OCI-LY1 (cell line): ENCODE data around the gene FUCA2.

ENCODE experiments used
- H2AFZ ChIP-seq: fragments of 200-600 bp; sonication (generic), shearing (Covaris generic); 2 replicates; pipeline ENCODE4 v1.6.0; 2014; ENCODE audit warnings: antibody characterized with exemption, mild to moderate bottlenecking, low read length
- H3F3A ChIP-seq: fragments of 200-600 bp; sonication (generic), shearing (Covaris generic); 2 replicates; pipeline ENCODE4 v1.6.0; 2014; ENCODE audit warnings: mild to moderate bottlenecking, antibody characterized with exemption, low read length, moderate library complexity; ENCODE audit not compliant: insufficient read depth
- H3K27ac ChIP-seq: fragments of 200-600 bp; sonication (generic); 2 replicates; pipeline ENCODE4 v1.5.1; 2014; ENCODE audit warnings: low read length, mixed run types, mild to moderate bottlenecking, low read depth; ENCODE audit not compliant: poor library complexity, severe bottlenecking
- H3K27me3 ChIP-seq: fragments of 200-600 bp; sonication (generic); 2 replicates; pipeline ENCODE4 v1.6.0; 2014; ENCODE audit warnings: antibody characterized with exemption, mild to moderate bottlenecking, low read length, moderate library complexity; ENCODE audit not compliant: insufficient read depth
- H3K36me3 ChIP-seq: fragments of 200-600 bp; sonication (generic); 2 replicates; pipeline ENCODE4 v1.6.1; 2014; ENCODE audit warnings: mild to moderate bottlenecking, antibody characterized with exemption, low read length, moderate library complexity, mixed read lengths; ENCODE audit not compliant: insufficient read depth
- H3K4me1 ChIP-seq: fragments of 200-600 bp; sonication (generic); 2 replicates; pipeline ENCODE4 v1.5.1; 2014; ENCODE audit warnings: mild to moderate bottlenecking, low read length, moderate library complexity; ENCODE audit not compliant: insufficient read depth, severe bottlenecking
- H3K4me2 ChIP-seq: fragments of 200-600 bp; sonication (generic), shearing (Covaris generic); 2 replicates; pipeline ENCODE4 v1.6.1; 2014; ENCODE audit warnings: low read length
- H3K4me3 ChIP-seq: fragments of 200-600 bp; sonication (generic); 2 replicates; pipeline ENCODE4 v1.5.1; 2014; ENCODE audit warnings: low read length, low read depth, mild to moderate bottlenecking, mixed read lengths; ENCODE audit not compliant: poor library complexity, severe bottlenecking
- H3K79me2 ChIP-seq: fragments of 200-600 bp; shearing (Covaris generic); 2 replicates; pipeline ENCODE4 v1.6.1; 2016; ENCODE audit warnings: mixed run types, low read length, mixed read lengths; ENCODE audit not compliant: insufficient read depth
- H3K9ac ChIP-seq: fragments of 200-600 bp; sonication (generic), shearing (Covaris generic); 2 replicates; pipeline ENCODE4 v1.6.1; 2014; ENCODE audit warnings: mild to moderate bottlenecking, low read length, mixed read lengths
- H3K9me2 ChIP-seq: fragments of 200-600 bp; sonication (generic), shearing (Covaris generic); 2 replicates; pipeline ENCODE4 v1.6.1; 2014; ENCODE audit warnings: low read depth, mild to moderate bottlenecking, low read length, mixed read lengths
- H3K9me3 ChIP-seq: fragments of 200-600 bp; shearing (Covaris generic); 2 replicates; pipeline ENCODE4 v1.6.1; 2014; ENCODE audit warnings: low read length, mixed read lengths
- H4K20me1 ChIP-seq: fragments of 200-600 bp; sonication (generic), shearing (Covaris generic); 2 replicates; pipeline ENCODE4 v1.6.0; 2016; ENCODE audit warnings: mild to moderate bottlenecking, low read length; ENCODE audit not compliant: insufficient read depth
- EZH2 ChIP-seq: fragments of 200-600 bp; sonication (generic), shearing (Covaris generic); IDR thresholded peaks from 2 replicates; pipeline ENCODE4 v1.8.0; 2017; ENCODE audit warnings: borderline replicate concordance, mixed run types, mild to moderate bottlenecking, antibody characterized with exemption, low read length, moderate library complexity, mixed read lengths
- TF ChIP-seq, protein P1 (sequence below): fragments of 200-600 bp; sonication (generic), shearing (Covaris generic); IDR thresholded peaks from 2 replicates; pipeline ENCODE4 v1.5.1; 2017; ENCODE audit warnings: mild to moderate bottlenecking, antibody characterized with exemption, low read length, moderate library complexity, mixed read lengths

FUCA2 gene

DNA sequence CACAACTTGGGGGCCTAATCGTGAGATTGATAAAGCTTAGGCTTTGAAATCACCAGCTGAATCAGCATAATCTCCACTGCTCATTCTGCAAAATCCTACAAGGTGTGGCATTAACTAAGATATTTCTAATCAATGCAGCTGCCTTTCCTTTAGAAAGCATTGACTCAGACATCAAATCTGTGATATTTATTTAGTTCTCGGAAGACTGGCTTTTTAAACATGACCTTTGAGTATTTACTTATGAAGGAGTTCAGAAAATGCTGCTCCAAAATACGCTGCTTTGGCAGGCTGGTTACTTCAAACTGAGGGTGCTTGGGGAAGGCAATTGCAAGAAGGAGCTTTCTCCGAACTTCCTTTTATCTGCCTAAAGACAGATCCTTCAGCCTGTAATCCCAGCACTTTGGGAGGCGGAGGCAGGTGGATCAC, 23.7 kb upstream of the FUCA2 start:
- Histone ChIP-seq H3K4me2 (no peak overlapping the region), H3K9me3 (no peaks in the 10 kb centered on the region), H3K27ac (no peak overlapping the region)

DNA sequence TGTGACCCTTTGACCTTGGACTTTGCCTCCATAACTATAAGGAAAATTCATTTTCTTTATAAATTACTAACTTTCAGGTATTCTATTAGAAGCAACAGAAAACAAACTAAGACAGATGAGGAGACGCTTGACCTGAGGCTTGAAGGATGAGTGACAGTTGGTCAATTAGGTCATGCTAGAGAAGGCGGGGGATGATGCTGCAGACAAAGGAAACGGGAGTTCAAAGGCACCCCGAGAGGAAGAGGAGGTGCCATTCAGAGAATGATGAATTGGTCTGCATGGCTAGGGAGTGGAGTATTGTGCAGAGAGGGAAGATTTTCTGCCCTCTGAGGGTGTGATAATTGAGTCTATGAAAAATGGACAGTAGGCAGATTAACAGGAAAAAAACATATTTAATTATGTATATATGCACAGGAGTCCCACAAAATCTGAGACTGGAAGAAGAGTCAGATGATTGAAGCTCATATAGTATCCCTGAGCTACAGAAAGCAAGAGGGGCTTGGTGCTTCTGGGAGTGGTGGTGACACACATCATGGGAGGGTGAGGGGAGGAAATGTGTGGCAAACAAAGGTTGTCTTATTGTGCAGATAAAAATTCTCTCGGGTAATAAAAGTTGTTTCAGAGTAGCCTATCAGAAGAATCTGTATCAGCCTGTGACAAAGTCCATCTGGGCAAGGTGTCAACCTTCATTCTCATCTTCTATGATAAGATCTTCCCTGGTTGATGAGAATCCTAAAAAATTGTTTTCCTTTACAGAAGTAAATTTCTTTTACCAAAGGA, 20.4 kb upstream of the FUCA2 start:
- Histone ChIP-seq H4K20me1 (no peaks in the 10 kb centered on the region), H3K9ac (no peak overlapping the region), H3K9me2 (no peaks in the 10 kb centered on the region), H3K4me3 (no peak overlapping the region), H3F3A (no peaks in the 10 kb centered on the region), H3K9me3 (no peaks in the 10 kb centered on the region), H3K36me3 (no peaks in the 10 kb centered on the region), H3K27ac (no peak overlapping the region), H3K79me2 (no peaks in the 10 kb centered on the region), H3K4me2 (no peak overlapping the region), H3K27me3 (no peaks in the 10 kb centered on the region), H3K4me1 (peaks cover 8% of the 10 kb centered on the region), H2AFZ (no peak overlapping the region)
- TF ChIP-seq, protein P1, sequence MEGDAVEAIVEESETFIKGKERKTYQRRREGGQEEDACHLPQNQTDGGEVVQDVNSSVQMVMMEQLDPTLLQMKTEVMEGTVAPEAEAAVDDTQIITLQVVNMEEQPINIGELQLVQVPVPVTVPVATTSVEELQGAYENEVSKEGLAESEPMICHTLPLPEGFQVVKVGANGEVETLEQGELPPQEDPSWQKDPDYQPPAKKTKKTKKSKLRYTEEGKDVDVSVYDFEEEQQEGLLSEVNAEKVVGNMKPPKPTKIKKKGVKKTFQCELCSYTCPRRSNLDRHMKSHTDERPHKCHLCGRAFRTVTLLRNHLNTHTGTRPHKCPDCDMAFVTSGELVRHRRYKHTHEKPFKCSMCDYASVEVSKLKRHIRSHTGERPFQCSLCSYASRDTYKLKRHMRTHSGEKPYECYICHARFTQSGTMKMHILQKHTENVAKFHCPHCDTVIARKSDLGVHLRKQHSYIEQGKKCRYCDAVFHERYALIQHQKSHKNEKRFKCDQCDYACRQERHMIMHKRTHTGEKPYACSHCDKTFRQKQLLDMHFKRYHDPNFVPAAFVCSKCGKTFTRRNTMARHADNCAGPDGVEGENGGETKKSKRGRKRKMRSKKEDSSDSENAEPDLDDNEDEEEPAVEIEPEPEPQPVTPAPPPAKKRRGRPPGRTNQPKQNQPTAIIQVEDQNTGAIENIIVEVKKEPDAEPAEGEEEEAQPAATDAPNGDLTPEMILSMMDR = no peak
- no peak for TF ChIP-seq EZH2

More for the DNA sequence above, 23.7 kb upstream of the FUCA2 start:
- Histone ChIP-seq H3K4me3 (no peak overlapping the region), H3K4me1 (no peaks in the 10 kb centered on the region), H3K36me3 (no peaks in the 10 kb centered on the region), H3K27me3 (0 out of 2 replicates have a peak, but pooled peaks cover 4% of the 10 kb centered on the region), H3K79me2 (no peaks in the 10 kb centered on the region), H3K9me2 (no peaks in the 10 kb centered on the region), H3F3A (no peaks in the 10 kb centered on the region), H2AFZ (no peak overlapping the region), H3K9ac (no peak overlapping the region), H4K20me1 (no peaks in the 10 kb centered on the region)
- TF ChIP-seq, protein P1 = no peak
- no peak for TF ChIP-seq EZH2

GRCh38 chr6:143529095-143529494, 17.6 kb upstream of the FUCA2 start:
- Histone ChIP-seq H3K4me2 (no peak overlapping the region), H4K20me1 (no peaks in the 10 kb centered on the region), H3K9ac (no peak overlapping the region), H3K79me2 (no peaks in the 10 kb centered on the region), H3K27me3 (no peaks in the 10 kb centered on the region), H3F3A (no peaks in the 10 kb centered on the region), H3K4me3 (no peak overlapping the region), H3K4me1 (peaks cover 8% of the 10 kb centered on the region), H2AFZ (no peak overlapping the region), H3K27ac (no peak overlapping the region), H3K36me3 (no peaks in the 10 kb centered on the region), H3K9me2 (no peaks in the 10 kb centered on the region), H3K9me3 (no peaks in the 10 kb centered on the region)
- TF ChIP-seq EZH2 = no peak
- TF ChIP-seq, protein P1 = no peak; the same call in 1 of the 2 replicates
